ENCODE measurements around the gene PPFIBP1. TPM values are rescaled to one million over a fixed set of nuclear protein-coding genes. Genes with fewer than 3 reads are reported as not detected.
"Not testable (repeated sequence)": the region's sequence is repeated elsewhere in the genome, so short reads cannot be mapped to it uniquely, and the experiment has no call there.

Gene PPFIBP1
- polyA plus RNA-seq, 4 donors = 32.6 to 98.8 (median 77.1) TPM

DNA sequence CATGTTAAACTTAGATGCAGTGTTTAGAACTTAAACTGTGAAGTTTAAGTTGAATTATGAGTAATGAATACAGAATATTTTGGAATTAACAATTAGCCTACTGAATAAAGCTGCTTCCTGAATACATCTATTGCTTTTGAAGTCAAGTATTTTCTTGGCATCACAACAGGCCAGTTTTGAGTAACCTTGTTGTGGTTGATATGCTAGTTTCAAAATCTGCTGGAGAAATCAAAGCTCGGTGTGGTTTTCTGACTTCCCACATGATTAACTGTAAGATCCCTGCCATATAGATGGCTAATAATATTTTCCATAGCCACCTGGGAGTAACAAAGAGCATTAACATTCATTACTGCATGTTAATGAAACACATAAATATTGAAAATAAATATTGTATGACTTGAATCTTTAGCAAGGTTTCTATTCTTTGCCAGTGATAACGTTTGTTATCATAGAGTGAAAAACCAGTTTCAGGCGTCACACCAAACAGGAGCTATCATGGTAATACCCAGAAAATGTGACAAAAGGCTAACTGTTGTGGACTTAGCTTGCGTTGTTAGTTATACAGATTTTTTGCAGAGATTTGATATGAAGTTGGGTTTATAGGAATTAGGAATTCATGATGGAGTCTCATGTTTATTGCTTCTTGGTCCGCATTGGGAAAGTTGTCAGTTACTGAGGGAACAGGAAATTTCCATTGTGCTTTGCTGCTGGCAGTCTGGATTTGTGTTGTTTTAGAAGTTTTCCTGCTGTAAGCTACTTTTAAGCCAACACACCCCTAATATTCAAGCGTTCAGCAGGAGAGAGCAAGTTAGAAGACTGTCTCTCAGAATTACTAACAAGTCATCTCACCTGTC is 32.1 kb downstream of the PPFIBP1 start:
- no peak for DNase-seq (ENCODE audit: low read depth in 4 of 4, low spot score in 3 of 4)

DNA sequence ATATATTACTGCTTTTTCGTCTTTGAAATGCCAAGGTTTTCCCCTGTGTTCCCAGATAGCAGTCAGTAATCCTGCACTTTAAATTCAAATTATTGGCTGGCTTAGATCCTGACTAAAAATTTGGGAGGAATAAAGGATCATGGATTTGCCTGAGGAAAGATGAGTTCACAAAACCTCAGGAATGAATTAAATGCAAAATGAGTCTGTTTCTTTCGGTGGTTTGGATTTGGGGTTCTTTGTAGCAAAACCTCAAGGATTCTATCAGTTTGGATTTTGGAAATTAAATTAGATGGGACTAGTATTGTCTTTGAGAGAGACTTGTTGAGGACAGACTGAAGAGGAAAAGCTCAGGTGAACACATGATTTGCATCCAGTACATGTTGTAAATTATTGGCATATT is 36.1 kb downstream of the PPFIBP1 start:
- DNase-seq (ENCODE audit: low read depth in 4 of 4, low spot score in 3 of 4) = no peak

DNA sequence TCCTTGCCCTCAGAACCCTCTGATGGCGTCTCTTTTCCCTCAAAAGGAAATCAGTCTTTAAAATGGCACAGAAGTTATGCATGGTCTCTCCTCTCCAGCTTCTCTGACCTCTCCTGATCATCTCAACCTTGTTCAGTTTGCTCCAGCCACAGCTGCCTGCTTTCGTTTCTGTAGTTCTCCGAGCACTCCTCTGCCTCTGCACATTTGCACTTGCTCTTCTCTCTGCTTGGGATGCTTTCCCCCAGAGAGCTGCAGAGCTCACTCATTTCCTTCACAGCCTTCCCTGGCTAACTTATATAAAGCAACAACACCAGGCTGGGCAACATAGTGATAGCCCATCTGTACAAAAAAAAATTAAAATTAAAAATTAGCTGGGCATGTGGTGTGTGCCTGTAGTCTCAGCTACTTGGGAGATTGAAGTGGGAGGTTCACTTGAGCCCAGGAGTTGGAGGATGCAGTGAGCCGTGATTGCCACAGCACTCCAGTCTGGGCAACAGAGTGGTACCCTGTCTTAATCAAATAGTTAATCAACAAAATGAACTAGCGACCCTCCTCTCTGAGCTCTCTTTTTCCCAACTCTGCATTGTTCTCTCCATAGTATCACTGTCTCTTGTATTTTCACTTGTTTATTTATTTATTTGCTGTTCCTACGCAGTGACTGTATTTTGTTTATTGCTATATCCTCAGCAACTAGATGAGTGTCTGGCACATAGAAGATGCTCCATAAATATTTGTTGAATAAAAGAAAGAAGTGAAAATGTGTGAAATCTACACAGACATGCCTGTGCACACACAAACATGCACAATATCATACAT is 37.7 kb downstream of the PPFIBP1 start:
- no peak for DNase-seq (ENCODE audit: low read depth in 4 of 4, low spot score in 3 of 4)

DNA sequence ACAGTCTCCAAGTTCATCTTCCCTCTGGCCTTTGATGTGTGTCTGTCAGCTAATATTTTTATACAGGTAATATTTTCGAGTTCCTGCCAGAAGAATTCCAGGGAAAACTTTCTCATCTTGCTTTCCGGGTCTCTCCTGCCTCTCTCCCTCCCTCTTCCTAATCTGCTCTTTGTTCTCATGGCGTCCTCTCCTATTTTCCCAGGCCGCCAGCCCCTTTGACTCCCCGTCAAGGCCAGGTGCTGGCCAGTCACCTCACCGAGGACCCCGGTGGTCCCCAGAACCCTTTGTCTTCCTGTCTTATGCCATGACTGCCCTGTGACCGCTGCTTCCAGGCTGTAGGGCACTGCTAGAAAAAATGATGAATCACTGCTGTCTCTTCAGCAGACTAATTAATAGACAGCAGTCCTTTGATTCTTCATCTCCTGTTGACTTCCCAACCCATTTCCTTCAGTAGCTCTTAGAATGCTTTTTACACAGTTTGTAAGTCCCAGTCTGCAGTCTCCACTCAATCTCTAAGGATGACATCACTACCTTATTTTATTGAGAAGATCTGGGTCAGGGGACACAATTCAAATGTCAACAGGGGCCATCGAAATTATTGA is 40.7 kb downstream of the PPFIBP1 start:
- no peak for DNase-seq (ENCODE audit: low read depth in 4 of 4, low spot score in 3 of 4)

DNA sequence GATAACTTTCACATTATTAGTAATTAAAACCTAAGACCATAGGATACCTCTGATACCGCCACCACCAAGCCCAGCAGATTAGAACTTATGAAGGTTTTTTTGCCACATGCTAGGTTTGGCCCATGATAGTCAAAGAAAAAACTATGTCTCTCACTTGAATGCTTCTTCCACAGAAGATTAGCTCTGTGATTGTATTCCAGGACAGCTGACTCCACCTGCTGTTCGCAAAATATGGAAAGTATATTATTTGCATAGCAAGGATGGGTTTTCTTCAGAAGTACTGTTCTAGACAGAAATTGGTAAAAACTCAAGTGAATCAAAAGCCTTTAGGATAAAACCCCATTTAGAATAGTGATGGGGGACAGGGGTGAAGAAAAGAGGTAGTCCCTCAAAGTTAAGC is 42.2 kb downstream of the PPFIBP1 start:
- DNase-seq (ENCODE audit: low read depth in 4 of 4, low spot score in 3 of 4) = no peak

DNA sequence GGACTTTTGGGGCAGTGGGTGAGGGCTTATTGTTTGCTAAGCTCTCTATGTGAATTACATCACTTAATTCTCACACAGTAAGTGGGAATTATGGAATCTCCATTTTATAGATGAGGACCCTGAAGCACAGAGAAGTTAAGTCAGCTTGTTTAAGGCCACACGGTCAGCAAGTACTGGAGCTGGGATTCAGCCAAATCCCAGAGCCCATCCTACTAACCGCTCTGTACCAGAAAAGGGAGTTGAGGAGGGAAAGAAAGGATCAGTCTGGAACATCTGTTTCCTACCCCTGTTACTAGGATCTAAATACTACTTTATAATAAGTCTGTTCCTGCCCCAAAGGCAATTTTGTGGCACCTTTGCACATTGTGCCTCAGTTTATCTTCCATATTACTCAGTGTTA is 42.6 kb downstream of the PPFIBP1 start:
- no peak for DNase-seq (ENCODE audit: low read depth in 4 of 4, low spot score in 3 of 4)

DNA sequence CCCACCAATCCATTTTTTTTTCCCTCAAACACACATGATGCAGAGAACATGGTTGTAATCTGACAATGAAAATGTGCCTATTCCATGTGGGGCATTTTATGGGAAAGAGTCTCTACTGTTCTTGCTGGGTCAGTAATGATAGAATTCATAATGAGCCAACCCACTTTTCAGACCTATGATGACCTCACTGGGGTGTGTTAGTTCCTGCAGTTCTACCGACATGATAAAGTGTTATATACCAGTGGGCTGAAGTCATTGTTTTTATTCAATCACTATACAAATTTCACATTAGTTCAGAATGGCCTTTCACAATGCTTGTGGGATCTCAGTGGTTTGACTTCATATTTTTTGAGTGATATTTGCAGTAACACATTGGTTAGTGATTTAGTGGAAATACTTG is 47.5 kb downstream of the PPFIBP1 start:
- no peak for DNase-seq (ENCODE audit: low read depth in 4 of 4, low spot score in 3 of 4)

DNA sequence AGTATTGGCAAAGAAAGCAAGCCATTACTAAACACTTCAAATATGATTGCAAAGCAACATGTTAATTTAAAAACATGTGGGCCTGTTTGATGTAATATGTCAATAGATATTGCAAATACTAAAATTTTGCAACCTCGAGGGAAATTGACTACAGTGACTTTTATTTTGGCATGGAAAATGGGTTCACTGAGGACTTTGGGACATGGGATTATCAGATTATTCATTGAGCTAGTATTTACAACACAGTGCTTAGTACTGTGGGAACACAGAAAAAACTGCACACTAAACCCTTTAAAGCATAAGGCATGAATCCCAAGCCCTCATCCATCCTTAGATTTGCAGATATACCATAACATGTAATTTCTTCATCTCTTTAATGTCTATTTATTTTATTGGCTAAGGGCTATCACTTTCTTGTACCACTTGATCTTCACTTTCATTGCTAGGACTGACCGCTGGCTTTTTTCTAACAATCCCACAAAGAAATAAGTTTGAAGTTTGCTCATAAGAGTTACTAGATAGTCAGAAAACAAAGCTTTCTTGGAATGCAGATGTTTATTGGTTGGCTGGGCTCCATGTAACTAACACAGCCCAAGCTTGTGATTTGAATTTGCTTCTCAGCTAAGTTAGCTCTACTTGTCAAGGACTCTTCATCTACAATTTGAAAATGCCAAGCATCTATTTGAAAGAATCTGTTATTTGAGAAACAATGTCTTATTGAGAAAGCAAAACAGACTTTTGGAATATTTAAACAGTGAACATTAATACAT is 48.7 kb downstream of the PPFIBP1 start:
- DNase-seq (ENCODE audit: low read depth in 4 of 4, low spot score in 3 of 4) = no peak

DNA sequence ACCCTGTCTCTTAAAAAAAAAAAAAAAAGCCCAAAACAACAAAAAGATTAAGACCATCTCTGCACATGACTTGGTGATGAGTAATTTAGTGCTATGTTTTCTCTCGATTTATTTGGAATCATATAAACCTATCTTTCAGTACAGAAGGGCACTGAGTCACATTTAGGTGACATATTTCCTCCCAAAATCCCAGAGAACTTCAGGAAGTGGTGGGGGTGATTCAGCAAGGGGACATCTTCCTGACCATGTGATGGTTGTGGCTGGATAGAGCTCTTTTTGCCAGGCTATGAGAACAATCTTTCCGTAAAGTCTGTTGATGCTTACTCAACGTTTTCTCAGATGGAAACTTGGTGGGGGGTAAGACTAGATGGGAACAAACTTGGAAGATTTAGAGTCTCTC is 50.0 kb downstream of the PPFIBP1 start:
- DNase-seq (ENCODE audit: low read depth in 4 of 4, low spot score in 3 of 4) = no peak

DNA sequence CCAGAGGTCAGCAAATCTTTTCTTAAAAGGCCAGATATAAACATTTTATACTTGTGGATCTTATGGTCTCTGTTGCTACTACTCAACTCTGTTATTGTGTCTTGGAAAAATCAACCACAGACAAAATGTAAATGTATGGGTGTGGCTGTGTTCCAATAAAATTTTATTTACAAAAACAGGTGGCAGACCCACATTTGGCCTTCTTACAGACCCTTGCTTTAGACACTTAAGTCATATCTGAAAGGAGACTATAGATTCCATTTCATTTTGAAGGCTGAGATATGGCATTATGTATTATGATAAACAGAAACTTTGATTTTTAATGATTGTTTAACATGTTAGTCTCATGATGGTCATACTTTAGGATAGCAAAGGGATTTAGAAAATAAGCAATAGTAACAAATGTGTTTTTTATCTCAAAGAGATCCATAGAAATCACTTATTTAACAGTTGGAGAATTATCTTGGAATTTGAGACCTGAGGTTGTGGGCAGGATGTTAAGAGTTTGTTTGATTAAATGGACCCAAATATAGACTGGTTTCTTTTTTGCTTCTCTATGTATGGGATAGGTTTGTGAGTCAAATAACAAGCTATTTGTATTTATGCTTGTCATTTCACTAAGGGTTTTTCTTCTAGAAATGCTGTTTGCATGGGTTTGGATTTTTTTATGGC is 51.2 kb downstream of the PPFIBP1 start:
- DNase-seq (ENCODE audit: low read depth in 4 of 4, low spot score in 3 of 4) = no peak

DNA sequence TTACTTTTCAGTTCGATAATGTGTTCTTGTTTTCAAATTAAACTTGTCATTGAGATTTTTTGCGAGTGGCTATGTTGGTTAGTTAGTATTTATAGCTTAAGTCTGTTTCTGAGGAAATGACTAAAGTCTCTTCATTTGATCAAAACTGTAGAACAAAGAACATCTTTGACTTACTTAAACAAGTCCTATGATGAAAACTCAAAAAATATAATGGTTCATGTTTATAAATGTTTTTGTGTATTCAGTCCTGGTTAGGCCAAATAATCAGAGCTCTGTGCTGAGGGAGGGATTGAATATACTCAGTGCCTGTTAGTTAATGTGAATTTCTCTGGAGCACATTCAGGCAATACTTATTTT is 51.7 kb downstream of the PPFIBP1 start:
- no peak for DNase-seq (ENCODE audit: low read depth in 4 of 4, low spot score in 3 of 4)

DNA sequence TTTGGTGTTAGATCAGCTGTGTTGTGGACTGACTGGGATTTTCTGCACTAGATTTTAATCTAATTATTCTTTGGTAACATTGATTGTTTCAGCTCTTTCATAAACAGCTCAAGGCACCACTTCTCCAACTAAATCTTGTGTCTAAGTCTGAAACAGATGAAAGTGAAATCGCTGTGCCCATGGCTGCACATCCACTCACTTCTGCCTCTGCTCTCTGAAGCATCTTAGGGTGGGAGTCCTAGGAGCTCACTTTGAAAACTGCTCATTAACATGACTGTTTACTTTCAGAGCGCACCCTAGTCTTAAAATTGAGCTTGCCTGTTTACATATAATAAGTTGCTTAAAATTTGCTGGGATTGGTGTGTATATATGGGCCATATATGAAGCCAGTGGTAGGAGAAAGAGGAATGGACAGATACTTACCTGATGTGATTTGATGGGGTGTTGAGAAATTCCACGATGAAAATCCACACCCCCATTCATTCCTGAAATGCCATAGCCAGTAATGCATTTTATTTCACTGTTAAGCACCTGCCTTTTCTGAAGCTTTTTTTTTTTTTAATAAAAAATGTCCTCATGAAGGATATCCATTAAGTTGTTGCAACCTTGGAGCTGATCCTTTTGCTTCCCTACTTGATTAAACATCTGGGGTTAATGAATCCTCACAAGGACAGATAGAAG is 52.8 kb downstream of the PPFIBP1 start:
- DNase-seq (ENCODE audit: low read depth in 4 of 4, low spot score in 3 of 4) = no peak

DNA sequence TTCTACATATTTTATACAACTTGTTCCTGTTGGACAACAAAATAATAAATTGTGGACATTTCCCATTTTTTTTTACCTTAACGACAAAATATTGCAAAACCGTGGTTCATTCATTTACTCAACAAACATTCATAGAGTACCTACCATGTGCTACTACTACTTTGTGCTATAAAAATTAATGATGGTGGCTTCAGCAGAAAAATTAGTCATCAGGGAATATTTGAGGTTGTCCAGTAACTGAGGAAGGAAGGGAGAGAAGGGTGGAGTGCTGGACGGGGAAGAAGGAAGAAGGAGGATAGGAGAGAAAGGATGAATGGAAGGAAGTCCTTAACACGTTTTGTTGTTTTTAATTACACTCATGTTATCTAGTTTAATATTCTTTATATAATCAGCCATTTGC is 53.7 kb downstream of the PPFIBP1 start:
- no peak for DNase-seq (ENCODE audit: low read depth in 4 of 4, low spot score in 3 of 4)

DNA sequence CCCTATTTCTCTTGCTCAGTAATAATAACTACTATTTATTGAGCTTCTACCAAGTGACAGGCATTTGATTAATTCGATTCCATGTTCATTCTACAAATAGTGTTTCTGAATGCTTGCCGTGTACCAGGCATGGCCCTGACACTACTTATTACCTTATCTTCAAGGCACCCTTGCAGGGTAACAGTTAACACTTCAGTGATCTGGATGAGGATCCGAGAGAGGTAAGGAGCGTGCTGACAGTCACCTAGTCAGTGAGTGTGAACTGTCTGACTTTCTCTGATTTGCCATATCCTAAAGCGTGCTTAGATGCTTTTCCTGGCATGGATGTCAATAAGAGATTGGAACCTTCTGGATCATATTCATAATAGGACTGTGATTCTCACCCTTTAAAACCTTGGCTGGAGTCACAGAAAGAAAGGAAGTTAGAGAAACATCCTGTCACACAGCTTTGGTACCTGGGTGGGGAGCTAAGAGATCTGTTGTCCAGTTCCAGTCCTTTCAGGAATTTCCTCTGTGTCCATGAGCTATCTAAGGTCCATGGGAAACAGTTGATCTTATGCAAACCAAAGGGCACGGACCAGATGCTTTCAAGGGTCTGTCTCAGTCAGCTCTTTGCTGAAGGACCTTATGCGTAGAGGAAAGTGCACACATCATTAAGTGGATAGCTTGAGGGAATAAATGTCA is 54.8 kb downstream of the PPFIBP1 start:
- DNase-seq (ENCODE audit: low read depth in 4 of 4, low spot score in 3 of 4) = no peak

DNA sequence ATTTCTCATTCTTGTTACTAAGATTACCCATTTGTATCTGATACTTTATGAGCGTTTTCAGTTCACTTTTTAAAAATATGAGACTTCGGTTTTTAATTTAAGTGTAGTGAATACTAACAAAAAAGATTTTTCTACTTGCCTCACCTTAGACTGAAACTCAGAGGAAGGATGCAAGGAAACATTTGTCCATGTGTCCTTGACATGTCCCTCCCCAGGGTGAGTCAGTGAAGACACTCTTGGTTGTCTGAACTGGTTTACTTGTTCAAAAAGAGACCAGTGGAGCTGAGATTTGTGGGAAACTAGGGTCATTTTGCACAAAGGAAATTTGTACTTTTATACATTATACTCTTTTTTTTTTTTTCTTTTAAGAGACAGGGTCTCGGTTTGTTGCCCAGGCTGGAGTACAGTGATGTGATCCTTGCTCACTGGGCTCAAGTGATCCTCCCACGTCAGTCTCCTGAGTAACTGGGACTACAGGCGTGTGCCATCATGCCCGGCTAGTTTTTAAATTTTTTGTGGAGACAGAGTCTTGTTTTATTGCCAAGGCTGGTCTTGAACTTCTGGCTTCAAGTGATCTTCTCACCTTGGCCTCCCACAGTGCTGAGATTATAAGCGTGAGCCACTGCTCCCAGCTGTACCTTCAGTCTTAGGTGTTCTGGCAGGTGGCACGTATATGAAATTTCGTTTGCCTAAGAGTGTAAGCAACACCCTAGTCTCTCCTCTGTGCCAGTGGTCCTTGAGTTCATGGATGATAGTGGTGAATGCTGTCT is 56.7 kb downstream of the PPFIBP1 start:
- no peak for DNase-seq (ENCODE audit: low read depth in 4 of 4, low spot score in 3 of 4)

DNA sequence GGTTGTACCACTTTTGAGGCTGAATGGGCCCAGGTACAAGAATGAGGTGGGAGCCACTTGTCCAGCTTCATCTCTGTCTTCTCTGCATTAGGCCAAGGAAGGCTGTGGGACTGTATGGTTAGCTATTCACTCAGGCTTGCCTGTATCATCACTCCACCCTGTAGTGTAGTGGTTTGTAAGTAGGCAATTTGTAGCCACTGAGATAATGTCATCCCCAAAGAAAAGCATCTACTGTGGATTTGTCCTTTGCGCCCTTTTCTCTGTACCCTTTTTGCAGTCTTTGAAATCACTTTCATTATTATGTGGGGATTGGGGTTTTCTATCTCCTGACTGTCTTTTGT is 57.3 kb downstream of the PPFIBP1 start:
- not testable (repeated sequence) for DNase-seq (ENCODE audit: low read depth in 4 of 4, low spot score in 3 of 4)

DNA sequence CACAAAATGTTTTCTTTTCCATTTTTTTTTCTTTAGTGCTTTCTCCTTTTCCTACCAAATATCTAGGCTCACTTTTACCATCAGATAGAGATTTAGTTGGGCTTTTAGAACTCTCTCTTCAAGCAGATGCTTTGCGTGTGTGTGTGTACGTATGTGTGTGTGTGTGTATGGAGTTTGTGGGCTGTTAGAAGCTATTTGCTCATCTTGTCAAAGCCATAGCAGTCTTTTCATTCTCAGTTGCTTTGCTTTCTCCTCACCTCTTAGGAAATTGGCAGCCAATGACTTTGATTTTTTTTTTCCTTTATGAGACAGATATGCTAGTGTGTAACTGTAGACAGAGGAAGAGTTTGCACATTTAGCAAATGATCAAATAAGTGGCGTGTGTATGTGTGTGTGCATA is 57.8 kb downstream of the PPFIBP1 start:
- DNase-seq (ENCODE audit: low read depth in 4 of 4, low spot score in 3 of 4) = not testable (repeated sequence)

DNA sequence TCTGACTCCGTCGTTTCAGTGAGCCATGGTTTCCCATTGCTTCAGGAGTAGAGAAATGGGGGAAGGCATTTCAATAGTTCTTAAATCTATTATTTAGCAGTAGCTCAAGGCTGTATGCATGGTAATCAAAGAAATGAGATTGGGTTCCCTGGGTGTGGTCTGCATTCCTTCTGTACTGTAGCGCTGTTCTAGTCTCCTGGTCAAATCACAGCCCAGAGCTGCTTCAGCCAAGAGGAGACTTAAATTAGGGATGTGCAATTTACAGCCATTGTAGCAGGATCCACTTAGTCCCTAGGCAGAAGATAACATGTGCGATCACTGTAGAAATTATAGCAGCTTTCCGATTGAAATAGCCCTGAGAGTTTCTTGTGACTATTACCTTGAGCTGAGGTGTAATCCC is 58.4 kb downstream of the PPFIBP1 start:
- not testable (repeated sequence) for DNase-seq (ENCODE audit: low read depth in 4 of 4, low spot score in 3 of 4)

All from left renal pelvis (tissue), 4 donors.